A549 (cell line): Measurements from ENCODE around the gene TNS1.

Experiments
- CTCF ChIP-seq: fragments of >200 bp; sonication (Bioruptor Twin); formaldehyde crosslinking; IDR thresholded peaks from 3 replicates; pipeline ENCODE4 v1.5.1; 2016
- HEYL ChIP-seq: fragments of 250-450 bp; sonication (Bioruptor Pico); IDR thresholded peaks from 2 replicates; pipeline ENCODE4 v1.8.0; 2021; ENCODE audit warnings: mild to moderate bottlenecking, moderate library complexity
- MYC ChIP-seq: IDR thresholded peaks from 2 replicates; pipeline ENCODE4 v1.6.1; 2012; ENCODE audit warnings: mild to moderate bottlenecking, inconsistent platforms, low read length, improper control_type of control experiment, borderline replicate concordance
- ZNF302 ChIP-seq: fragments of 250-450 bp; sonication (Bioruptor Pico); IDR thresholded peaks from 2 replicates; pipeline ENCODE4 v1.9.0; 2021; ENCODE audit warnings: inconsistent platforms, mild to moderate bottlenecking, moderate library complexity

- TF ChIP-seq HEYL (CRISPR knock-in tag), result no peak
- no peak for TF ChIP-seq MYC
- TF ChIP-seq ZNF302, result no peak
- TF ChIP-seq CTCF, result no peak
Observed at GRCh38 chr2:217856871-217857270, 145.9 kb downstream of the TNS1 start.
